Smooth muscle cell (in vitro differentiated cells): ENCODE measurements around the gene INPP5D. TPM values are rescaled to one million over a fixed set of nuclear protein-coding genes. Genes with fewer than 3 reads are reported as not detected.

Source experiments
- DNase-seq: peaks from one replicate; lab custom pipeline; 2025; ENCODE audit not compliant: unreplicated experiment; lab: John Stamatoyannopoulos, UW
- H2AFZ ChIP-seq: fragments of 200-600 bp; sonication (generic); 2 replicates; pipeline ENCODE4 v1.6.0; 2016; ENCODE audit warnings: antibody characterized with exemption, low read depth, mild to moderate bottlenecking
- H3F3A ChIP-seq: fragments of 200-600 bp; sonication (generic); 2 replicates; pipeline ENCODE4 v1.6.0; 2017; ENCODE audit warnings: antibody characterized with exemption, low read depth
- H3K27ac ChIP-seq: fragments of 200-600 bp; sonication (generic); 2 replicates; pipeline ENCODE4 v1.5.1; 2016; ENCODE audit warnings: low read depth, mild to moderate bottlenecking
- H3K27me3 ChIP-seq: fragments of 200-600 bp; sonication (generic); 2 replicates; pipeline ENCODE4 v1.6.1; 2016; ENCODE audit warnings: low read depth, mild to moderate bottlenecking
- H3K36me3 ChIP-seq: fragments of 200-600 bp; sonication (generic); 2 replicates; pipeline ENCODE4 v1.5.1; 2016; ENCODE audit warnings: low read depth
- H3K4me1 ChIP-seq: fragments of 200-600 bp; sonication (generic); 2 replicates; pipeline ENCODE4 v1.5.1; 2016; ENCODE audit warnings: low read depth
- H3K4me2 ChIP-seq: fragments of 200-600 bp; sonication (generic); 2 replicates; pipeline ENCODE4 v1.6.0; 2016; ENCODE audit warnings: mild to moderate bottlenecking
- H3K4me3 ChIP-seq: fragments of 200-600 bp; sonication (generic); 2 replicates; pipeline ENCODE4 v1.5.1; 2016; ENCODE audit warnings: mild to moderate bottlenecking
- H3K79me2 ChIP-seq: fragments of 200-600 bp; sonication (generic); 2 replicates; pipeline ENCODE4 v1.6.0; 2016; ENCODE audit warnings: low read depth, mild to moderate bottlenecking
- H3K9ac ChIP-seq: fragments of 200-600 bp; sonication (generic); 2 replicates; pipeline ENCODE4 v1.6.0; 2016; ENCODE audit warnings: low read depth
- H3K9me3 ChIP-seq: fragments of 200-600 bp; sonication (generic); replicated peaks from 2 replicates; pipeline ENCODE4 v1.5.1; 2016; ENCODE audit warnings: low read depth
- H4K20me1 ChIP-seq: fragments of 200-600 bp; sonication (generic); 2 replicates; pipeline ENCODE4 v1.6.0; 2016; ENCODE audit warnings: low read depth
- WGBS: methylation state at CpG from one replicate; pipeline ENCODE4 v1.1.7; 2016; ENCODE audit warnings: low lambda C conversion rate; 5-methylcytosine and 5-hydroxymethylcytosine counted together
- polyA plus RNA-seq: library from polyadenylated mRNA; unstranded; fragments of >200 nt; fragmentation: Nextera tagmentation; extraction: Ambion mirVana; gene quantifications from 2 replicates; pipeline ENCODE4 v1.2.1, GENCODE V29; 2016
- small RNA-seq: library from RNA; depleted of rRNA; stranded (forward); fragments of <200 nt; gene quantifications from one replicate; pipeline ENCODE3, GENCODE V24; 2014
- total RNA-seq: library from RNA; depleted of rRNA; stranded (reverse); fragments of >200 nt; gene quantifications from 2 replicates; pipeline ENCODE4 v1.2.3, GENCODE V29; 2014
- TF ChIP-seq, protein P1 (sequence below): fragments of 200-600 bp; sonication (generic); IDR thresholded peaks from 2 replicates; pipeline ENCODE4 v1.5.1; 2017; ENCODE audit warnings: borderline replicate concordance, mild to moderate bottlenecking, antibody characterized with exemption; ENCODE audit not compliant: insufficient read depth, poor library complexity, severe bottlenecking

INPP5D gene
- total and polyA plus RNA-seq, 2 experiments from 2014 or later: 5.6 to 17.8 TPM

DNA sequence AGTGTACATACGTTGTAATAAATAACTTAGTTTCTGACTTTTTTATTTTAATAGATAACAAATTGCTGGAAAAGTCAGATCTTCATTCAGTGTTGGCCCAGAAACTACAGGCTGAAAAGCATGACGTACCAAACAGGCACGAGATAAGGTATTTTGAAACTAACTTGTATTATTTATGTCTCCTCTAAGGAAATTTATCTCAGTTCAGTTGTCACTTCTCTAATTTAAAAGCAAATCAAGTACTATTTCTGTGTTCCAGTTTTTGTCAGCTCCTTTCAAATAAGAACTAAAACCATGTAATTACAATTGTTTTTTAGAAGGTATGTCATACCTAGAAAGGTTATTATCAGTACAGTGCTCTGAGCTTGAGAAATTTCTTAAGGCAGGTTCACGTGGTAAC lies 195.9 kb downstream of the INPP5D start:
- Histone ChIP-seq H2AFZ (no peak overlapping the region), H3K27me3 (no peaks in the 10 kb centered on the region), H3K9ac (no peak overlapping the region), H3F3A (no peaks in the 10 kb centered on the region), H3K27ac (no peak overlapping the region), H3K79me2 (peaks cover 47% of the 10 kb centered on the region), H3K36me3 (peaks cover 5% of the 10 kb centered on the region), H3K4me3 (no peak overlapping the region), H4K20me1 (peaks cover 58% of the 10 kb centered on the region), H3K4me1 (peaks cover 5% of the 10 kb centered on the region), H3K4me2 (no peak overlapping the region), H3K9me3 (no peaks in the 10 kb centered on the region)
- DNase-seq: no peak
- 96% methylated on average over 4 of the region's 4 CpGs for WGBS
- TF ChIP-seq, protein P1, sequence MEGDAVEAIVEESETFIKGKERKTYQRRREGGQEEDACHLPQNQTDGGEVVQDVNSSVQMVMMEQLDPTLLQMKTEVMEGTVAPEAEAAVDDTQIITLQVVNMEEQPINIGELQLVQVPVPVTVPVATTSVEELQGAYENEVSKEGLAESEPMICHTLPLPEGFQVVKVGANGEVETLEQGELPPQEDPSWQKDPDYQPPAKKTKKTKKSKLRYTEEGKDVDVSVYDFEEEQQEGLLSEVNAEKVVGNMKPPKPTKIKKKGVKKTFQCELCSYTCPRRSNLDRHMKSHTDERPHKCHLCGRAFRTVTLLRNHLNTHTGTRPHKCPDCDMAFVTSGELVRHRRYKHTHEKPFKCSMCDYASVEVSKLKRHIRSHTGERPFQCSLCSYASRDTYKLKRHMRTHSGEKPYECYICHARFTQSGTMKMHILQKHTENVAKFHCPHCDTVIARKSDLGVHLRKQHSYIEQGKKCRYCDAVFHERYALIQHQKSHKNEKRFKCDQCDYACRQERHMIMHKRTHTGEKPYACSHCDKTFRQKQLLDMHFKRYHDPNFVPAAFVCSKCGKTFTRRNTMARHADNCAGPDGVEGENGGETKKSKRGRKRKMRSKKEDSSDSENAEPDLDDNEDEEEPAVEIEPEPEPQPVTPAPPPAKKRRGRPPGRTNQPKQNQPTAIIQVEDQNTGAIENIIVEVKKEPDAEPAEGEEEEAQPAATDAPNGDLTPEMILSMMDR: no peak

Small RNAs within 50 kb of the gene (small RNA-seq; reads per million reads assigned to genes)
- not detected for gene RN7SL32P

Other genes with a start within 250 kb of the INPP5D start
- gene SNORC, start 190.1 kb upstream of the INPP5D start, total RNA-seq: 0.13 and 0.18 TPM in 2 replicates
- gene SNORC, start 190.1 kb upstream of the INPP5D start, polyA plus RNA-seq: 0.78 and 1.2 TPM in 2 replicates
- not detected in 2 replicates for gene NGEF, start 47.1 kb upstream of the INPP5D start, total RNA-seq
- 0.09 and 1.4 TPM in 2 replicates for gene NGEF, start 47.1 kb upstream of the INPP5D start, polyA plus RNA-seq
- gene NEU2, start 27.7 kb upstream of the INPP5D start, total RNA-seq: 0.45 and 0.94 TPM in 2 replicates
- gene NEU2, start 27.7 kb upstream of the INPP5D start, polyA plus RNA-seq: not detected in 2 replicates
- 25.6 and 26.4 TPM in 2 replicates for gene ATG16L1, start 191.3 kb downstream of the INPP5D start, total RNA-seq
- gene ATG16L1, start 191.3 kb downstream of the INPP5D start, polyA plus RNA-seq: 11.2 and 12.5 TPM in 2 replicates
- gene SAG, start 247.5 kb downstream of the INPP5D start, total RNA-seq: not detected in 2 replicates
- not detected in 2 replicates for gene SAG, start 247.5 kb downstream of the INPP5D start, polyA plus RNA-seq